K562 (cell line): ENCODE measurements around the gene LRP1. TPM values are rescaled to one million over a fixed set of nuclear protein-coding genes. Genes with fewer than 3 reads are reported as not detected.

Experiments used
- CEBPB ChIP-seq: fragments of 450-650 bp; IDR thresholded peaks from 2 replicates; pipeline ENCODE4 v1.6.1; 2016; ENCODE audit warnings: missing genetic modification characterization, missing compliant biosample characterization
- IFI16 ChIP-seq: fragments of 250-450 bp; sonication (Bioruptor Pico); IDR thresholded peaks from 2 replicates; pipeline ENCODE4 v2.1.2; 2022; ENCODE audit warnings: mild to moderate bottlenecking, inconsistent platforms
- KDM2B ChIP-seq: fragments of 250-450 bp; sonication (Bioruptor Pico); IDR thresholded peaks from 2 replicates; pipeline ENCODE4 v1.8.0; 2021; ENCODE audit warnings: mild to moderate bottlenecking, moderate library complexity
- L3MBTL2 ChIP-seq: fragments of 450-650 bp; IDR thresholded peaks from 2 replicates; pipeline ENCODE4 v1.6.1; 2016; ENCODE audit warnings: mild to moderate bottlenecking, moderate library complexity
- SIN3B ChIP-seq: fragments of 450-650 bp; IDR thresholded peaks from 2 replicates; pipeline ENCODE4 v1.6.1; 2017; ENCODE audit warnings: low read depth, mild to moderate bottlenecking, moderate library complexity
- polyA plus RNA-seq, 8 experiments: library from polyadenylated mRNA; depleted of rRNA in 4 of 8; stranded (reverse) in 5 of 8; unstranded in 3 of 8; fragments of >200 nt; fragmentation: Nextera tagmentation in 2 of 8; fragmentation: Illumina TruSeq in 1 of 8; extraction: Ambion mirVana in 2 of 8; extraction: Trizol in 1 of 8; gene quantifications; 2 replicates each; pipeline versions ENCODE4 v1.2.1 to v1.2.3, GENCODE V29; 2011 to 2014; ENCODE audit warnings: inconsistent platforms in 1 of 8, missing spikeins in 1 of 8
- total RNA-seq, 7 experiments: library from RNA; depleted of rRNA in 6 of 7; stranded (reverse); fragments of >200 nt in 6 of 7; fragmentation: Illumina TruSeq in 2 of 7; extraction: Trizol in 2 of 7; gene quantifications; 2 replicates each; pipeline versions ENCODE4 v1.2.1 to v1.2.3, GENCODE V29; 2011 to 2021; ENCODE audit warnings: low replicate concordance in 1 of 7
- TF ChIP-seq, protein P1 (sequence below): fragments of 450-650 bp; formaldehyde crosslinking; IDR thresholded peaks from 2 replicates; pipeline ENCODE4 v1.4.0; 2020; ENCODE audit warnings: mild to moderate bottlenecking, moderate library complexity
- TF ChIP-seq, protein P2 (sequence below): fragments of 450-650 bp; formaldehyde crosslinking; conservative IDR thresholded peaks from 2 replicates; pipeline ENCODE4 v1.4.0; 2022; ENCODE audit warnings: mild to moderate bottlenecking, missing genetic modification characterization
- TF ChIP-seq, protein P3 (sequence below): sonication (generic); formaldehyde crosslinking; IDR thresholded peaks from 2 replicates; pipeline ENCODE4 v1.8.1; 2023; ENCODE audit warnings: mild to moderate bottlenecking, missing genetic modification reagents, moderate library complexity
- TF ChIP-seq, protein P4 (sequence below), 2 experiments: fragments of 450-650 bp; formaldehyde crosslinking in 1 of 2; IDR thresholded peaks; 2 replicates each; pipeline versions ENCODE4 v1.4.0 to v1.6.1; 2014 to 2020; ENCODE audit warnings: mild to moderate bottlenecking in 2 of 2, borderline replicate concordance in 1 of 2, low read depth in 1 of 2

LRP1 gene
- total and polyA plus RNA-seq, 9 of the 15 experiments (the other 6 are each of a cell fraction or from before 2014, with no cell fraction given), result 0.04 to 0.64 (median 0.19) TPM; not detected in 2

DNA sequence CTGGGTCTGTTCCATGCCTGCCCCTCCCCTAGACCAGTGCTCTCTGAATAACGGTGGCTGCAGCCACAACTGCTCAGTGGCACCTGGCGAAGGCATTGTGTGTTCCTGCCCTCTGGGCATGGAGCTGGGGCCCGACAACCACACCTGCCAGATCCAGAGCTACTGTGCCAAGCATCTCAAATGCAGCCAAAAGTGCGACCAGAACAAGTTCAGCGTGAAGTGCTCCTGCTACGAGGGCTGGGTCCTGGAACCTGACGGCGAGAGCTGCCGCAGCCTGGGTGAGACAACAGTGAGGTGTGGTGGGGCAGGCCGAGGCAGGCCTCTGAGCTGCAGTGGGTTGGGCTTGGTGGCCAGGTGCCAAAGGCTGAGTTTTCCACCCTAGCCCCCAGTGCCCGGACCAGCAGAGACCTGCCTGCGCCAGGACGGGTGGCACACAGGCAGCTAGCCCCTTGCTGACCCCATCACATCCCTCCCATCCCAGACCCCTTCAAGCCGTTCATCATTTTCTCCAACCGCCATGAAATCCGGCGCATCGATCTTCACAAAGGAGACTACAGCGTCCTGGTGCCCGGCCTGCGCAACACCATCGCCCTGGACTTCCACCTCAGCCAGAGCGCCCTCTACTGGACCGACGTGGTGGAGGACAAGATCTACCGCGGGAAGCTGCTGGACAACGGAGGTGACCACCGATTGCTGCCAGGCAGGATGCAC, 47.3 kb downstream of the LRP1 start (continued):
- TF ChIP-seq, protein P1, sequence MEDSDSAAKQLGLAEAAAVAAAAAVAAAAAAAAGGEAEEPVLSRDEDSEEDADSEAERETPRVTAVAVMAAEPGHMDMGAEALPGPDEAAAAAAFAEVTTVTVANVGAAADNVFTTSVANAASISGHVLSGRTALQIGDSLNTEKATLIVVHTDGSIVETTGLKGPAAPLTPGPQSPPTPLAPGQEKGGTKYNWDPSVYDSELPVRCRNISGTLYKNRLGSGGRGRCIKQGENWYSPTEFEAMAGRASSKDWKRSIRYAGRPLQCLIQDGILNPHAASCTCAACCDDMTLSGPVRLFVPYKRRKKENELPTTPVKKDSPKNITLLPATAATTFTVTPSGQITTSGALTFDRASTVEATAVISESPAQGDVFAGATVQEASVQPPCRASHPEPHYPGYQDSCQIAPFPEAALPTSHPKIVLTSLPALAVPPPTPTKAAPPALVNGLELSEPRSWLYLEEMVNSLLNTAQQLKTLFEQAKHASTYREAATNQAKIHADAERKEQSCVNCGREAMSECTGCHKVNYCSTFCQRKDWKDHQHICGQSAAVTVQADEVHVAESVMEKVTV, result 0 out of 2 replicates have a peak, but pooled peaks have one; percentile 26
- TF ChIP-seq, protein P2, sequence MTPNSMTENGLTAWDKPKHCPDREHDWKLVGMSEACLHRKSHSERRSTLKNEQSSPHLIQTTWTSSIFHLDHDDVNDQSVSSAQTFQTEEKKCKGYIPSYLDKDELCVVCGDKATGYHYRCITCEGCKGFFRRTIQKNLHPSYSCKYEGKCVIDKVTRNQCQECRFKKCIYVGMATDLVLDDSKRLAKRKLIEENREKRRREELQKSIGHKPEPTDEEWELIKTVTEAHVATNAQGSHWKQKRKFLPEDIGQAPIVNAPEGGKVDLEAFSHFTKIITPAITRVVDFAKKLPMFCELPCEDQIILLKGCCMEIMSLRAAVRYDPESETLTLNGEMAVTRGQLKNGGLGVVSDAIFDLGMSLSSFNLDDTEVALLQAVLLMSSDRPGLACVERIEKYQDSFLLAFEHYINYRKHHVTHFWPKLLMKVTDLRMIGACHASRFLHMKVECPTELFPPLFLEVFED (CRISPR knock-in tag), result 0 out of 2 replicates have a peak, but pooled peaks have one; percentile 27
- TF ChIP-seq CEBPB (tag) (peak; percentile 75), KDM2B (CRISPR knock-in tag) (0 out of 2 replicates have a peak, but pooled peaks have one; percentile 76), IFI16 (CRISPR knock-in tag) (no peak), L3MBTL2 (no peak), SIN3B (no peak)
- TF ChIP-seq, protein P3, sequence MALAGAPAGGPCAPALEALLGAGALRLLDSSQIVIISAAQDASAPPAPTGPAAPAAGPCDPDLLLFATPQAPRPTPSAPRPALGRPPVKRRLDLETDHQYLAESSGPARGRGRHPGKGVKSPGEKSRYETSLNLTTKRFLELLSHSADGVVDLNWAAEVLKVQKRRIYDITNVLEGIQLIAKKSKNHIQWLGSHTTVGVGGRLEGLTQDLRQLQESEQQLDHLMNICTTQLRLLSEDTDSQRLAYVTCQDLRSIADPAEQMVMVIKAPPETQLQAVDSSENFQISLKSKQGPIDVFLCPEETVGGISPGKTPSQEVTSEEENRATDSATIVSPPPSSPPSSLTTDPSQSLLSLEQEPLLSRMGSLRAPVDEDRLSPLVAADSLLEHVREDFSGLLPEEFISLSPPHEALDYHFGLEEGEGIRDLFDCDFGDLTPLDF, result 0 out of 2 replicates have a peak, but pooled peaks have one; percentile 36
- TF ChIP-seq, protein P4, sequence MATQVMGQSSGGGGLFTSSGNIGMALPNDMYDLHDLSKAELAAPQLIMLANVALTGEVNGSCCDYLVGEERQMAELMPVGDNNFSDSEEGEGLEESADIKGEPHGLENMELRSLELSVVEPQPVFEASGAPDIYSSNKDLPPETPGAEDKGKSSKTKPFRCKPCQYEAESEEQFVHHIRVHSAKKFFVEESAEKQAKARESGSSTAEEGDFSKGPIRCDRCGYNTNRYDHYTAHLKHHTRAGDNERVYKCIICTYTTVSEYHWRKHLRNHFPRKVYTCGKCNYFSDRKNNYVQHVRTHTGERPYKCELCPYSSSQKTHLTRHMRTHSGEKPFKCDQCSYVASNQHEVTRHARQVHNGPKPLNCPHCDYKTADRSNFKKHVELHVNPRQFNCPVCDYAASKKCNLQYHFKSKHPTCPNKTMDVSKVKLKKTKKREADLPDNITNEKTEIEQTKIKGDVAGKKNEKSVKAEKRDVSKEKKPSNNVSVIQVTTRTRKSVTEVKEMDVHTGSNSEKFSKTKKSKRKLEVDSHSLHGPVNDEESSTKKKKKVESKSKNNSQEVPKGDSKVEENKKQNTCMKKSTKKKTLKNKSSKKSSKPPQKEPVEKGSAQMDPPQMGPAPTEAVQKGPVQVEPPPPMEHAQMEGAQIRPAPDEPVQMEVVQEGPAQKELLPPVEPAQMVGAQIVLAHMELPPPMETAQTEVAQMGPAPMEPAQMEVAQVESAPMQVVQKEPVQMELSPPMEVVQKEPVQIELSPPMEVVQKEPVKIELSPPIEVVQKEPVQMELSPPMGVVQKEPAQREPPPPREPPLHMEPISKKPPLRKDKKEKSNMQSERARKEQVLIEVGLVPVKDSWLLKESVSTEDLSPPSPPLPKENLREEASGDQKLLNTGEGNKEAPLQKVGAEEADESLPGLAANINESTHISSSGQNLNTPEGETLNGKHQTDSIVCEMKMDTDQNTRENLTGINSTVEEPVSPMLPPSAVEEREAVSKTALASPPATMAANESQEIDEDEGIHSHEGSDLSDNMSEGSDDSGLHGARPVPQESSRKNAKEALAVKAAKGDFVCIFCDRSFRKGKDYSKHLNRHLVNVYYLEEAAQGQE (IDR thresholded peaks at IDR 0.05; ENCODE audit: borderline replicate concordance), result peak; percentile 75
- TF ChIP-seq, protein P4 (CRISPR knock-in tag; IDR thresholded peaks at IDR 0.05; ENCODE audit: low read depth), result no peak
